OCI-LY1 (cell line): ENCODE measurements around the gene ZGRF1.

Source experiments
- CTCF ChIP-seq: fragments of 200-600 bp; sonication (generic), shearing (Covaris generic); IDR thresholded peaks from 2 replicates; pipeline ENCODE4 v1.5.1; 2017; ENCODE audit warnings: mild to moderate bottlenecking, antibody characterized with exemption, low read length, moderate library complexity, mixed read lengths
- EZH2 ChIP-seq: fragments of 200-600 bp; sonication (generic), shearing (Covaris generic); IDR thresholded peaks from 2 replicates; pipeline ENCODE4 v1.8.0; 2017; ENCODE audit warnings: borderline replicate concordance, mixed run types, mild to moderate bottlenecking, antibody characterized with exemption, low read length, moderate library complexity, mixed read lengths

- no peak for TF ChIP-seq EZH2
- TF ChIP-seq CTCF: no peak
These were observed 126.2 kb downstream of the ZGRF1 start for GRCh38 chr4:112510291-112511092.
